HepG2 (cell line): Measurements from ENCODE around the gene SLC26A9. TPM values are rescaled to one million over a fixed set of nuclear protein-coding genes. Genes with fewer than 3 reads are reported as not detected.
A peak's percentile ranks its signal among the peaks of the same experiment; 100 is the strongest.

Experiments used
- ESRRA ChIP-seq: sonication (generic); formaldehyde crosslinking; IDR thresholded peaks from 2 replicates; pipeline ENCODE4 v1.5.1; 2020; ENCODE audit warnings: mild to moderate bottlenecking, low read depth, missing genetic modification reagents
- ETV5 ChIP-seq: IDR thresholded peaks from 2 replicates; pipeline ENCODE4 v1.6.1; 2018; ENCODE audit warnings: missing biosample characterization, missing genetic modification reagents, inconsistent platforms, borderline replicate concordance
- GABPB1 ChIP-seq: IDR thresholded peaks from 2 replicates; pipeline ENCODE4 v1.6.1; 2016; ENCODE audit warnings: mild to moderate bottlenecking, missing genetic modification reagents, moderate library complexity, missing compliant biosample characterization
- HOXA9 ChIP-seq: sonication (generic); formaldehyde crosslinking; IDR thresholded peaks from 2 replicates; pipeline ENCODE4 v1.8.1; 2022; ENCODE audit warnings: missing genetic modification reagents, mild to moderate bottlenecking, moderate library complexity, borderline replicate concordance
- KAT2B ChIP-seq: fragments of 150-350 bp; IDR thresholded peaks from 2 replicates; pipeline ENCODE4 v1.6.1; 2014; ENCODE audit warnings: low read depth, low read length, borderline replicate concordance
- KDM6A ChIP-seq: IDR thresholded peaks from 2 replicates; pipeline ENCODE4 v1.6.1; 2016; ENCODE audit warnings: low read depth
- NCOA2 ChIP-seq: sonication (generic); formaldehyde crosslinking; IDR thresholded peaks from 2 replicates; pipeline ENCODE4 v1.8.0; 2022; ENCODE audit warnings: inconsistent platforms
- SOX5 ChIP-seq: IDR thresholded peaks from 2 replicates; pipeline ENCODE4 v1.6.1; 2016; ENCODE audit warnings: borderline replicate concordance
- TEAD3 ChIP-seq: optimal IDR thresholded peaks from 2 replicates; pipeline ENCODE3; 2016; ENCODE audit warnings: borderline replicate concordance
- UBTF ChIP-seq: sonication (generic); formaldehyde crosslinking; IDR thresholded peaks from 2 replicates; pipeline ENCODE4 v1.4.0; 2020; ENCODE audit warnings: mild to moderate bottlenecking, missing genetic modification reagents
- XRCC5 ChIP-seq: fragments of 200-400 bp; formaldehyde crosslinking; optimal IDR thresholded peaks from 2 replicates; pipeline ENCODE3; 2017; ENCODE audit warnings: mild to moderate bottlenecking, low read length
- ZBTB26 ChIP-seq: IDR thresholded peaks from 2 replicates; pipeline ENCODE4 v1.6.1; 2016; ENCODE audit warnings: missing compliant biosample characterization, missing genetic modification reagents, borderline replicate concordance
- ZFY ChIP-seq: sonication (generic); formaldehyde crosslinking; IDR thresholded peaks from 2 replicates; pipeline ENCODE4 v1.4.0; 2020; ENCODE audit warnings: missing genetic modification reagents
- ZMYM3 ChIP-seq: sonication (generic); formaldehyde crosslinking; IDR thresholded peaks from 2 replicates; pipeline ENCODE4 v1.5.1; 2020; ENCODE audit warnings: mild to moderate bottlenecking, missing genetic modification reagents
- ZNF512B ChIP-seq: sonication (generic); formaldehyde crosslinking; IDR thresholded peaks from 2 replicates; pipeline ENCODE4 v1.5.1; 2020; ENCODE audit warnings: missing genetic modification reagents, mild to moderate bottlenecking, borderline replicate concordance
- ZNF605 ChIP-seq: sonication (generic); formaldehyde crosslinking; IDR thresholded peaks from 2 replicates; pipeline ENCODE4 v1.8.0; 2022; ENCODE audit warnings: mild to moderate bottlenecking, missing genetic modification reagents
- polyA plus RNA-seq, 8 experiments: library from polyadenylated mRNA; depleted of rRNA in 3 of 8; stranded (reverse) in 7 of 8; unstranded in 1 of 8; fragments of >200 nt; fragmentation: Illumina TruSeq in 4 of 8; extraction: Trizol in 4 of 8; gene quantifications; 2 replicates each; pipeline versions ENCODE4 v1.2.1 to v1.2.3, GENCODE V29; 2011 to 2016; ENCODE audit warnings: low read depth in 4 of 8, missing spikeins in 1 of 8, mixed read lengths in 1 of 8; ENCODE audit not compliant: insufficient read depth in 1 of 8
- total RNA-seq, 5 experiments: library from RNA; depleted of rRNA; stranded (reverse); fragments of >200 nt; fragmentation: Illumina TruSeq; extraction: Trizol; gene quantifications; 2 replicates each; pipeline ENCODE4 v1.2.3, GENCODE V29; 2016; ENCODE audit warnings: low read depth in 1 of 5
- TF ChIP-seq, protein P1 (sequence below): sonication (generic); formaldehyde crosslinking; IDR thresholded peaks from 2 replicates; pipeline ENCODE4 v1.5.0; 2020; ENCODE audit warnings: mild to moderate bottlenecking, missing genetic modification reagents, moderate library complexity
- TF ChIP-seq, protein P2 (sequence below): sonication (generic); formaldehyde crosslinking; IDR thresholded peaks from 2 replicates; pipeline ENCODE4 v1.8.1; 2023; ENCODE audit warnings: mild to moderate bottlenecking, inconsistent platforms, moderate library complexity, missing genetic modification reagents, borderline replicate concordance

The SLC26A9 gene
- total and polyA plus RNA-seq, 2 of the 13 experiments (the other 11 are each of a cell fraction or from before 2014, with no cell fraction given) = 0.11 to 0.15 TPM

DNA sequence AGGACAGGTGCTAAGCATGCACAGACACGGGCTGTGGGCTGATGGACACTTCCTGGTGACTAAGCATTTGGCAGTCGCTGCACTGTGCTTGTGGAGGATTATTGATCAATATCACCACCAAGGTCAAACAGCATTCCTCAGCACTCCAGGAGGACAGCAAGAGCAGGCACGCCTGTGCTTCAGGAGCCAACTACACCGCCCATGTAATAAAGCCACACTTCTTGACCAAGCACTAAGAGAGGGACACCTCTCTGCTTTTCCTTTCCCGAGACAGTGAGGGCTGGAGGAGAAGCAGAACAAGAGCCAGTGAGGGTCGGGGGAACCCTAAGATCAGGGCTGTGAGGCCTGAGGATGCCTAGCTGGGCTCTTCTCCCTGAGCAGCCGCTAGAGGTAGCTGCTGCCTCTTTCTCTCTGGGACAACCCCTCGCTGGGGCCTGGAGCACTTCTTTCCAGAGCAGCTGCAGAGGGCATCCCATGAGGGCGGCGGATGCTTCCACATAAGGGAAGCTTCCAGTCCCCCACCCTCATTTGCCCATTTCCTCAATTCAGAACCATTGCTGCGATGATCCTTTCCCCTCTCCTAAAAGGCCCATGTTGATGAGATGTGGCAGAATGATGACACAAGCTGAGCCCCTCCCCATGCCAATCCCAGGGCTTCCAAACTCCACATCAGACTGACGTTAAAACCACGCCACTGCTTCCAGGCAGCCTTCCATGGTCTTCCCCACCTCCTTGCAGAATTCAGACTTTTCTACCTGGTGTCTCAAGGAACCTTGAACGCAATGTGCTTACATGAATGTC, 40.9 kb upstream of the SLC26A9 start (continued):
- peak; percentile 58; the same call in 1 of the 2 replicates for TF ChIP-seq UBTF (CRISPR knock-in tag)
- TF ChIP-seq ZNF512B (CRISPR knock-in tag) = 0 out of 2 replicates have a peak, but pooled peaks have one; percentile 63
- TF ChIP-seq HOXA9 (CRISPR knock-in tag) = no peak
- TF ChIP-seq NCOA2 (CRISPR knock-in tag) = peak; percentile 56
- TF ChIP-seq ZFY (CRISPR knock-in tag) = peak; percentile 35; the same call in 1 of the 2 replicates
- 0 out of 2 replicates have a peak, but pooled peaks have one; percentile 28 for TF ChIP-seq SOX5
- peak; percentile 43; the same call in 1 of the 2 replicates for TF ChIP-seq ZBTB26 (CRISPR knock-in tag)
- TF ChIP-seq TEAD3 (CRISPR knock-in tag) = peak; percentile 83
- 0 out of 2 replicates have a peak, but pooled peaks have one; percentile 20 for TF ChIP-seq ZMYM3 (CRISPR knock-in tag)
- peak; percentile 53; the same call in 1 of the 2 replicates for TF ChIP-seq ETV5 (CRISPR knock-in tag)
- TF ChIP-seq GABPB1 (CRISPR knock-in tag) = peak; percentile 58
- peak; percentile 19; the same call in 1 of the 2 replicates for TF ChIP-seq KAT2B
- TF ChIP-seq ESRRA = peak; percentile 85; the same call in 1 of the 2 replicates
- 0 out of 2 replicates have a peak, but pooled peaks have one; percentile 46 for TF ChIP-seq ZNF605 (CRISPR knock-in tag)
- TF ChIP-seq, protein P1, sequence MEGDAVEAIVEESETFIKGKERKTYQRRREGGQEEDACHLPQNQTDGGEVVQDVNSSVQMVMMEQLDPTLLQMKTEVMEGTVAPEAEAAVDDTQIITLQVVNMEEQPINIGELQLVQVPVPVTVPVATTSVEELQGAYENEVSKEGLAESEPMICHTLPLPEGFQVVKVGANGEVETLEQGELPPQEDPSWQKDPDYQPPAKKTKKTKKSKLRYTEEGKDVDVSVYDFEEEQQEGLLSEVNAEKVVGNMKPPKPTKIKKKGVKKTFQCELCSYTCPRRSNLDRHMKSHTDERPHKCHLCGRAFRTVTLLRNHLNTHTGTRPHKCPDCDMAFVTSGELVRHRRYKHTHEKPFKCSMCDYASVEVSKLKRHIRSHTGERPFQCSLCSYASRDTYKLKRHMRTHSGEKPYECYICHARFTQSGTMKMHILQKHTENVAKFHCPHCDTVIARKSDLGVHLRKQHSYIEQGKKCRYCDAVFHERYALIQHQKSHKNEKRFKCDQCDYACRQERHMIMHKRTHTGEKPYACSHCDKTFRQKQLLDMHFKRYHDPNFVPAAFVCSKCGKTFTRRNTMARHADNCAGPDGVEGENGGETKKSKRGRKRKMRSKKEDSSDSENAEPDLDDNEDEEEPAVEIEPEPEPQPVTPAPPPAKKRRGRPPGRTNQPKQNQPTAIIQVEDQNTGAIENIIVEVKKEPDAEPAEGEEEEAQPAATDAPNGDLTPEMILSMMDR (CRISPR knock-in tag) = peak; percentile 92
- TF ChIP-seq, protein P2, sequence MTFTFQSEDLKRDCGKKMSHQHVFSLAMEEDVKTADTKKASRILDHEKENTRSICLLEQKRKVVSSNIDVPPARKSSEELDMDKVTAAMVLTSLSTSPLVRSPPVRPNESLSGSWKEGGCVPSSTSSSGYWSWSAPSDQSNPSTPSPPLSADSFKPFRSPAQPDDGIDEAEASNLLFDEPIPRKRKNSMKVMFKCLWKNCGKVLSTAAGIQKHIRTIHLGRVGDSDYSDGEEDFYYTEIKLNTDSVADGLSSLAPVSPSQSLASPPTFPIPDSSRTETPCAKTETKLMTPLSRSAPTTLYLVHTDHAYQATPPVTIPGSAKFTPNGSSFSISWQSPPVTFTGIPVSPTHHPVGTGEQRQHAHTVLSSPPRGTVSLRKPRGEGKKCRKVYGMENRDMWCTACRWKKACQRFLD (CRISPR knock-in tag) = 0 out of 2 replicates have a peak, but pooled peaks have one; percentile 42
- TF ChIP-seq XRCC5 = peak; percentile 61
- TF ChIP-seq KDM6A (CRISPR knock-in tag) = no peak
